IMR-90 (cell line): Measurements from ENCODE around the gene MARCHF2. TPM values are rescaled to one million over a fixed set of nuclear protein-coding genes. Genes with fewer than 3 reads are reported as not detected.

Experiments
- ATAC-seq: fragments of 200-7000 bp; cut with Tn5 transposase; 2 replicates; pipeline ENCODE4 v1.9.1; 2020; ENCODE audit warnings: low read depth, mild to moderate bottlenecking, moderate library complexity
- BruUV-seq: library from RNA; stranded (reverse); fragments of 400-500 nt; replicated peaks from 2 replicates; lab custom pipeline; 2021; lab: Mats Ljungman, UMichigan
- CTCF ChIA-PET: fragments of 300-600 bp; formaldehyde crosslinking; extraction: SDS; loops from one replicate; lab custom pipeline; 2021; ENCODE audit warnings: antibody characterized with exemption; lab: Yijun Ruan, JAX
- POLR2A ChIA-PET: fragments of 300-600 bp; sonication (Branson Sonifier 250); formaldehyde crosslinking; loops from one replicate; lab custom pipeline; 2022; ENCODE audit warnings: antibody characterized with exemption; ENCODE audit not compliant: unreplicated experiment; lab: Charles Lee
- DNase-seq: peaks from one replicate; pipeline ENCODE4 v3.0.0; 2013
- H2AFZ ChIP-seq: replicated peaks from 2 replicates; pipeline ENCODE3; 2013; ENCODE audit warnings: low read length, mild to moderate bottlenecking; ENCODE audit not compliant: poor library complexity
- H2AK5ac ChIP-seq: 2 replicates; pipeline ENCODE4 v1.6.1; 2013; ENCODE audit warnings: low read depth, low read length, inconsistent platforms
- H2AK9ac ChIP-seq: replicated peaks from 2 replicates; pipeline ENCODE3; 2013; ENCODE audit warnings: mild to moderate bottlenecking, low read depth, low read length, moderate library complexity; ENCODE audit not compliant: poor library complexity
- H2BK120ac ChIP-seq: 2 replicates; pipeline ENCODE4 v1.6.1; 2013; ENCODE audit warnings: low read depth, low read length, inconsistent platforms
- H2BK15ac ChIP-seq: 3 replicates; pipeline ENCODE4 v1.6.1; 2013; ENCODE audit warnings: low read depth, low read length, inconsistent platforms
- H2BK20ac ChIP-seq: 2 replicates; pipeline ENCODE4 v1.6.1; 2013; ENCODE audit warnings: low read depth, mild to moderate bottlenecking, inconsistent platforms, low read length, moderate library complexity
- H2BK5ac ChIP-seq: 2 replicates; pipeline ENCODE4 v1.6.1; 2013; ENCODE audit warnings: mild to moderate bottlenecking, low read depth, low read length, inconsistent platforms; ENCODE audit not compliant: poor library complexity, severe bottlenecking
- H3K14ac ChIP-seq: replicated peaks from 2 replicates; pipeline ENCODE4 v1.6.1; 2013; ENCODE audit warnings: low read depth, low read length, inconsistent platforms
- H3K18ac ChIP-seq: 2 replicates; pipeline ENCODE4 v1.6.1; 2013; ENCODE audit warnings: low read depth, low read length, control low read depth
- H3K23ac ChIP-seq: 2 replicates; pipeline ENCODE4 v1.6.1; 2013; ENCODE audit warnings: low read depth, low read length, inconsistent platforms
- H3K27ac ChIP-seq: 2 replicates; pipeline ENCODE4 v1.5.1; 2013; ENCODE audit warnings: mild to moderate bottlenecking, control low read depth, low read length; ENCODE audit not compliant: insufficient read depth
- H3K27me3 ChIP-seq: 2 replicates; pipeline ENCODE4 v1.6.1; 2013; ENCODE audit warnings: low read length; ENCODE audit not compliant: control insufficient read depth, insufficient read depth
- H3K36me3 ChIP-seq: 2 replicates; pipeline ENCODE4 v1.6.1; 2013; ENCODE audit warnings: low read length, mixed read lengths; ENCODE audit not compliant: control insufficient read depth, insufficient read depth
- H3K4ac ChIP-seq: 2 replicates; pipeline ENCODE4 v1.6.1; 2013; ENCODE audit warnings: low read depth, low read length, inconsistent platforms
- H3K4me1 ChIP-seq: 2 replicates; pipeline ENCODE4 v1.6.1; 2013; ENCODE audit warnings: low read length, mixed read lengths; ENCODE audit not compliant: control insufficient read depth, insufficient read depth
- H3K4me2 ChIP-seq: 2 replicates; pipeline ENCODE4 v1.6.1; 2013; ENCODE audit warnings: low read depth, mild to moderate bottlenecking, control low read depth, low read length, moderate library complexity
- H3K4me3 ChIP-seq: 2 replicates; pipeline ENCODE4 v1.5.1; 2013; ENCODE audit warnings: low read depth, mild to moderate bottlenecking, control low read depth, low read length, moderate library complexity; ENCODE audit not compliant: insufficient read depth
- H3K56ac ChIP-seq: 2 replicates; pipeline ENCODE4 v1.6.1; 2013; ENCODE audit warnings: low read length, inconsistent platforms; ENCODE audit not compliant: insufficient read depth; ENCODE audit errors: extremely low read depth
- H3K79me1 ChIP-seq, 2 experiments: 2 replicates each; pipeline ENCODE4 v1.6.1; 2013; ENCODE audit warnings: low read length in 2 of 2, inconsistent platforms in 1 of 2, low read depth in 1 of 2
- H3K9ac ChIP-seq: 2 replicates; pipeline ENCODE4 v1.6.1; 2013; ENCODE audit warnings: low read depth, low read length, control low read depth
- H3K9me1 ChIP-seq: 2 replicates; pipeline ENCODE4 v1.6.1; 2013; ENCODE audit warnings: low read length, inconsistent platforms; ENCODE audit not compliant: insufficient read depth
- H3K9me3 ChIP-seq: 2 replicates; pipeline ENCODE4 v1.6.1; 2013; ENCODE audit warnings: low read length; ENCODE audit not compliant: control insufficient read depth, insufficient read depth
- H4K20me1 ChIP-seq: 2 replicates; pipeline ENCODE4 v1.6.1; 2013; ENCODE audit warnings: low read length, inconsistent platforms; ENCODE audit not compliant: insufficient read depth
- H4K5ac ChIP-seq: 2 replicates; pipeline ENCODE4 v1.6.1; 2013; ENCODE audit warnings: mild to moderate bottlenecking, low read depth, low read length, control low read depth
- H4K8ac ChIP-seq, 2 experiments: 2 replicates each; pipeline ENCODE4 v1.6.1; 2013; ENCODE audit warnings: low read depth in 2 of 2, low read length in 2 of 2, control low read depth in 1 of 2, inconsistent platforms in 1 of 2
- H4K91ac ChIP-seq: 2 replicates; pipeline ENCODE4 v1.6.1; 2013; ENCODE audit warnings: low read depth, low read length, inconsistent platforms; ENCODE audit not compliant: insufficient read depth
- CHD1 ChIP-seq: IDR thresholded peaks from 2 replicates; pipeline ENCODE4 v1.6.1; 2012; ENCODE audit warnings: low read depth, low read length, improper control_type of control experiment
- MXI1 ChIP-seq: IDR thresholded peaks from 2 replicates; pipeline ENCODE4 v1.6.1; 2012; ENCODE audit warnings: low read depth, mild to moderate bottlenecking, low read length, moderate library complexity, borderline replicate concordance
- USF2 ChIP-seq: fragments of 150-350 bp; IDR thresholded peaks from 2 replicates; pipeline ENCODE4 v1.6.1; 2017; ENCODE audit warnings: mild to moderate bottlenecking, antibody characterized with exemption, low read length, low read depth
- WGBS, 2 experiments: methylation state at CpG; one replicate each; pipeline versions ENCODE4 v1.1.5 to v1.1.7; 2013; ENCODE audit warnings: missing lambda C conversion rate in 2 of 2; ENCODE audit not compliant: insufficient read length in 1 of 2; ENCODE audit errors: extremely low coverage in 2 of 2; 5-methylcytosine and 5-hydroxymethylcytosine counted together
- dilution Hi-C: fragments of 300-500 bp; cut with HindIII; formaldehyde crosslinking; loops from one replicate; pipeline ENCODE4 v1.14.3; 2018; ENCODE audit warnings: low sequenced_read_pairs; ENCODE audit not compliant: unreplicated experiment
- in situ Hi-C: fragments of 300-500 bp; cut with MboI; formaldehyde crosslinking; loops from 3 replicates; pipeline ENCODE4 v1.14.3; 2019; ENCODE audit warnings: low sequenced_read_pairs, inconsistent platforms, mixed read lengths
- intact Hi-C: fragments of 100-400 bp; cut with micrococcal nuclease; formaldehyde crosslinking; loops from 2 replicates; pipeline ENCODE4 v1.10.0; 2022
- polyA plus RNA-seq, 3 experiments: library from polyadenylated mRNA; depleted of rRNA; stranded (reverse); fragments of >200 nt; gene quantifications; 2 replicates each; pipeline ENCODE4 v1.2.3, GENCODE V29; 2012; ENCODE audit warnings: low replicate concordance in 1 of 3
- total RNA-seq: library from RNA; depleted of rRNA; stranded (reverse); fragments of >200 nt; gene quantifications from 2 replicates; pipeline ENCODE4 v1.2.3, GENCODE V29; 2012

Gene MARCHF2
- total and polyA plus RNA-seq, 2 of the 4 experiments (the other 2 are of a cell fraction) = 33.8 to 58.8 TPM

DNA sequence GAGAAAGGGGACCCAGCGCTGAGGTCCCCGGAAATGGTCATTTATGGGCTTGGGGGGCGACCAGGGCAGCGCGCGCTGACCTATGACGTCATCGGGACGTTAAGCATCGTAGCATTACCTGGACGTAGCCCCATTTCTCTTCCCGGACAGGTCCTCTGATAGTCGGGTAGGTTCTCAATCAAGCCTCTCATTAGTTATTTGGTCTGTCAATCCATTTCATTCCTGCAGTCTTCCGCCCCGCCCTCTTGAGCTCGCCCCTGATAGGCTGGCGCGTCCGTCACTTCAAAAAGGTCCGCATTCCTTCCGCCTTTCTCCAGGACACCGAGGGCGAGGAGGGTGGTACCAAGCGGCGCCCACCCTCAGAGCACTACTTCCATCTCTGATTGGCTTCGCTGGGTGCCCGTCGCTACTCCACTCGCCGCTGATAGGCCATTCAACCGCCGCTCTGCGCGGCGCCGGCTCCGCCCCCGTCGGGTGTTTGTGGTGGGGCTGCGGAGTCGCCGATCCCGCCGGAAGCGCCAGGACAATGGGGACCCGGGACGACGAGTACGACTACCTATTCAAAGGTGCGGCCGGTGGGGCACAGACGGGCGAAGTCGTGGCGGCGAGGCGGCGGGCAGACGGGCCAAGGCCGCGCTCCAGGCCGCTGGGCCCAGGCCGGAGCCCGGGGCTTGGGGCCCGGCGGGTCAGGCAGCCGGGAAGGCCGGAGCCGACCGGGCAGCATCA lies 23.1 kb upstream of the MARCHF2 start, which contains the start of gene RAB11B (continued):
- no peak for TF ChIP-seq USF2

DNA sequence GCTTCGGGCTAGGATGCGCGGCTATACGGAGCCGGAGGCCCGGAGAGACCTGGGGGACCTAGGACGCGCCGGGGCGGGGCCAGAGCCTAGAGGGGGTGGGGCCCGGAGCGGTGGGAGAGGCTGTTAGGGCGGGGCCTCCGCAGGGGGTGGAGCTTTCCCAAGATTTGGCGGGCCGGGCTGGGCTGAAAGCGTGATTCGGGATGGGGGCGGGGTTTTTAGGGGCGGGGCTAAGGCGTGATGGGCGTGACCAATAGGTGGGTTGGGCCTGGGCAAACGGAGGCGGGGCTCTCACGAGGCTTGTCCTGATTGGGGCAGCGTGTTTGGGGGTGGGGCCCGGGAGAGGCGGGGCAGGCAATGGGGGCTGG lies 22.5 kb upstream of the MARCHF2 start:
- DNase-seq = peak; percentile 89
- ATAC-seq = peak; percentile 86
- Histone ChIP-seq H3K4me1 (peaks cover 16% of the 10 kb centered on the region), H3K4me3 (peak overlapping the region; percentile 72), H3K56ac (no peak overlapping the region), H3K9ac (peak overlapping the region; percentile 71), H2AFZ (peak overlapping the region; percentile 95), H3K79me1 (peaks cover 18 to 50% of the 10 kb centered on the region in 2 experiments), H4K8ac (peak overlapping the region in 1 of 2 experiments; percentile 78; a peak in 2 of 4 replicates), H2AK5ac (peak overlapping the region; percentile 96; the same call in 1 of the 2 replicates), H2BK5ac (peak overlapping the region; percentile 80), H3K18ac (no peak overlapping the region), H2BK15ac (no peak overlapping the region), H3K9me3 (no peaks in the 10 kb centered on the region), H2AK9ac (peak overlapping the region; percentile 96), H3K36me3 (no peaks in the 10 kb centered on the region), H4K91ac (peak overlapping the region; percentile 86; the same call in 1 of the 2 replicates), H3K4ac (peak overlapping the region; percentile 91), H3K27me3 (no peaks in the 10 kb centered on the region), H2BK20ac (no peak overlapping the region), H3K14ac (peak overlapping the region; percentile 75), H3K4me2 (peak overlapping the region; percentile 77), H3K27ac (peak overlapping the region; percentile 86), H2BK120ac (no peak overlapping the region), H4K5ac (peak overlapping the region; percentile 47; the same call in 1 of the 2 replicates), H3K9me1 (peaks cover 17% of the 10 kb centered on the region), H4K20me1 (peaks cover 44% of the 10 kb centered on the region), H3K23ac (no peak overlapping the region)
- in situ Hi-C loops (no loop called here), dilution Hi-C loops (no loop called here), intact Hi-C loops (loop anchor here (1.0 kb wide), 1 partner anchor 23 kb away; no protein-coding TSS in a partner anchor)
- POLR2A ChIA-PET = interaction anchor here (0.5 to 1.0 kb wide), 3 partner anchors 30 to 462 kb away, joined by 4 to 5 read pairs (median 4); no protein-coding TSS in a partner anchor
- 0% methylated on average over 3 of the region's 28 CpGs; no CpG with 5 or more reads in 1 of the 2 experiments for WGBS, 2 experiments
- TF ChIP-seq CHD1 = 0 out of 2 replicates have a peak, but pooled peaks have one; percentile 59
- no peak for TF ChIP-seq MXI1
- CTCF ChIA-PET = interaction anchor here (1.0 kb wide), 1 partner anchor 115 kb away, joined by 3 read pairs; no protein-coding TSS in a partner anchor
- BruUV-seq = no TSS peak
